GM21360 (cell line): Measurements from ENCODE around the gene TARDBP.
"Not testable (repeated sequence)": the region's sequence is repeated elsewhere in the genome, so short reads cannot be mapped to it uniquely, and the experiment has no call there.

Experiments used
- ATAC-seq: cut with Tn5 transposase; IDR thresholded peaks from one replicate; pipeline ENCODE4 v1.9.1; 2021; ENCODE audit warnings: mild to moderate bottlenecking, moderate library complexity; ENCODE audit not compliant: unreplicated experiment

The TARDBP gene

GRCh38 chr1:11059155-11059967, 46.9 kb downstream of the TARDBP start:
- ATAC-seq = peak; percentile 17

GRCh38 chr1:11059968-11060830, 47.7 kb downstream of the TARDBP start, which contains the start of gene SRM:
TSS of gene SRM (minus strand) at chr1:11060018. CDS start at chr1:11059943, 75 bp downstream.
- peak; percentile 86 for ATAC-seq

- ATAC-seq = no peak
Measured at GRCh38 chr1:11061652-11062365, 49.4 kb downstream of the TARDBP start.

GRCh38 chr1:11062965-11063401, 50.5 kb downstream of the TARDBP start:
- ATAC-seq = no peak

GRCh38 chr1:11063937-11064537, 51.6 kb downstream of the TARDBP start:
- not testable (repeated sequence) for ATAC-seq

GRCh38 chr1:11064942-11065341, 52.5 kb downstream of the TARDBP start:
- no peak for ATAC-seq

- ATAC-seq = no peak
Measured at GRCh38 chr1:11065796-11066195, 53.3 kb downstream of the TARDBP start.

- no peak for ATAC-seq
Measured at GRCh38 chr1:11067716-11068599, 55.5 kb downstream of the TARDBP start.

- ATAC-seq = no peak
Measured at GRCh38 chr1:11068600-11069473, 56.4 kb downstream of the TARDBP start.

- no peak for ATAC-seq
Measured at GRCh38 chr1:11070876-11071275, 58.4 kb downstream of the TARDBP start.

- ATAC-seq = no peak
Measured at GRCh38 chr1:11071463-11072215, 59.2 kb downstream of the TARDBP start.

GRCh38 chr1:11072216-11072917, 59.9 kb downstream of the TARDBP start:
- ATAC-seq = no peak

GRCh38 chr1:11073398-11073797, 60.9 kb downstream of the TARDBP start:
- not testable (repeated sequence) for ATAC-seq
